Activated gamma-delta T cell (primary cell): ENCODE data around the gene GPR146.
"Not testable (repeated sequence)": the region's sequence is repeated elsewhere in the genome, so short reads cannot be mapped to it uniquely, and the experiment has no call there.

ENCODE experiments used
- DNase-seq: peaks from one replicate; lab custom pipeline; 2025; lab: John Stamatoyannopoulos, UW

Gene GPR146

DNA sequence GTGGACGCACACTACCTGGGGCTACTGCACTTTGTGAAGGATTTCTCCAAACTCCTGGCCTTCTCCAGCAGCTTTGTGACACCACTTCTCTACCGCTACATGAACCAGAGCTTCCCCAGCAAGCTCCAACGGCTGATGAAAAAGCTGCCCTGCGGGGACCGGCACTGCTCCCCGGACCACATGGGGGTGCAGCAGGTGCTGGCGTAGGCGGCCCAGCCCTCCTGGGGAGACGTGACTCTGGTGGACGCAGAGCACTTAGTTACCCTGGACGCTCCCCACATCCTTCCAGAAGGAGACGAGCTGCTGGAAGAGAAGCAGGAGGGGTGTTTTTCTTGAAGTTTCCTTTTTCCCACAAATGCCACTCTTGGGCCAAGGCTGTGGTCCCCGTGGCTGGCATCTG is 14.0 kb downstream of the GPR146 start:
- DNase-seq: no peak

GRCh38 chr7:1058821-1059199 is 14.5 kb downstream of the GPR146 start:
- DNase-seq: no peak

DNA sequence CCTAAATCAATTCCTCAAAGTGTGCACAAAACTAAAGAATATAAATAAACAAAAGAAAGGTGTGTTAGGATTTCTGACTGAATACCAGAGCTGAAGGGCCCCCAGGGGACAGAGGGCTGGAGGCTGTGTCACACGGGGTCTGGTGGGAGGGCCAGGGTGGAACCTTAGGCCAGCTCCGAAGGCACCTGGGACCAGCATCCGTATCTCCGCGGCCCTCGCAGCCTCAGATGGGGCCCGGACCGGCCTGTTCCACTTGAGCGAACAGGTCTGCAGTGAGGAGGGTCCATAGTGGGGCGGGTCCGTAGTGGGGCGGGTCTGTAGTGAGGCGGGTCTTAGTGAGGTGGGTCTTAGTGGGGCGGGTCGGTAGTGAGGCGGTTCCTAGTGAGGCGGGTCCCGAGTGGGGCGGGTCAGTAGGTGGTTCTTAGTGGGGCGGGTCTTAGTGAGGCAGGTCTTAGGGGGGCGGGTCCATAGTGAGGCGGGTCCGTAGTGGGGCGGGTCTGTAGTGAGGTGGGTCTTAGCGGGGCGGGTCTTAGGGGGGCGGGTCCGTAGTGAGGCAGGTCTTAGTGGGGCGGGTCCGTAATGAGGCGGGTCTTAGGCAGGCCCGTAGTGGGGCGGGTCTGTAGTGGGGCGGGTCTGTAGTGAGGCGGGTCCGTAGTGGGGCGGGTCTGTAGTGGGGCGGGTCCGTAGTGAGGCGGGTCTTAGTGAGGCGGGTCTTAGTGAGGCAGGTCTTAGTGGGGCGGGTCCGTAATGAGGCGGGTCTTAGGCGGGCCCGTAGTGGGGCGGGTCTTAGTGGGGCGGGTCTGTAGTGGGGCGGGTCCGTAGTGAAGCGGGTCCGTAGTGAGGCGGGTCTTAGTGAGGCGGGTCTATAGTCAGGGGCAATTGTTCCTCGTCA is 15.1 kb downstream of the GPR146 start:
- DNase-seq: no peak

DNA sequence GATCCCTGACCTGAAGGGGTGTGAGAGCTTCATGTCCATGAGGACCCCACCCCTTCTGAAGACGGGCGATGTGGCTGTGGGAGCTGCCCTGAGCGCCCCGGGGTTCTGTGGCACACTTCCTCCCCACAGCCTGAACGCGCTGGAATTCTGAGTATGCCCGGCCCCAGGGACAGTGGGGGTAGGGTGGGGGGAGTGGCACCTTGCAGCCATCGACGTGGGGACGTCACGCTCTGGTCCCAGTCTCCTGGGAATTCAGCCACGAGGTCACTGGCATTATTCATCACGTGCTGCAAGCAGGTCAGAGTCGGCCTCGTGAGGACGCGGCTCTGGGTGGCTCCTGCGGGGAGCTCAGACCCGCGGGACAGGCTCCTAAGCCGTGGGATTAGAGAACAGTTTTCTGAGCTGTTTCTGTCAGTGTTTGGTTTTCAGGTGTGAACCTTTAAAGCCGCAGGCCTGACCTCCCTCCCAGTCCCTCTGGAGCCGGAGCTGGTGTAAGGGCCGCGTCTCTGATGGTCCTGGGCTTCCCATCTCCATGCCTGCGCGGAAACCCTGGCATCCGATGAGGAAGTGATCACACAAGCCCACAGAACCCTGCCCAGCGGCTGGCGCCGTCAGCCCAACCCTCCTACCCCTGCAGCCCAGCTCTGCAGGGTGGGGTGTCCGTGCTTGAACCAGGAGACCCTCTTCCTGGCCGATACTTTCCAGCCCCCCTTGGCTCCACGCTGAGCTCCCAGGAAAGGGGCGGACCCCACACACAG is 16.1 kb downstream of the GPR146 start:
- no peak for DNase-seq

DNA sequence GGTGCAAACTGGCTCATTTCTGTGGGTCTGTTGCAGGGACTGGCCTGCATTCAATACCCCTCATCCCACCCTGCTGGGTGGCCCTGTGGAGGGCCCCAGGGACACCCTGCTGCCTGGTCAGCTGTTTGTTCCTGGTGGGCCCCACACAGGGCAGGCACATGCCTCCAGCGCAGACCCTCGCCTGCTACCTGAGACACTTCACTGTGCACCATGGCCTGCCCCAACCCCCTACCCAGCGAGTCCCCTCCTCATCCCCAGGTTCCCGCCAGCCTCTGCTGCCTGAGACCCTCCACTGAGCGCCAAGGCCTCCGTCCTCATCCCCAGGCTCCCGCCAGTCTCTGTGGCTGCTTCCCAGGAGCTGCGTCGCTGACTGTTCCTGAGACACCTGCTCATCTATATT is 16.8 kb downstream of the GPR146 start:
- DNase-seq: no peak

DNA sequence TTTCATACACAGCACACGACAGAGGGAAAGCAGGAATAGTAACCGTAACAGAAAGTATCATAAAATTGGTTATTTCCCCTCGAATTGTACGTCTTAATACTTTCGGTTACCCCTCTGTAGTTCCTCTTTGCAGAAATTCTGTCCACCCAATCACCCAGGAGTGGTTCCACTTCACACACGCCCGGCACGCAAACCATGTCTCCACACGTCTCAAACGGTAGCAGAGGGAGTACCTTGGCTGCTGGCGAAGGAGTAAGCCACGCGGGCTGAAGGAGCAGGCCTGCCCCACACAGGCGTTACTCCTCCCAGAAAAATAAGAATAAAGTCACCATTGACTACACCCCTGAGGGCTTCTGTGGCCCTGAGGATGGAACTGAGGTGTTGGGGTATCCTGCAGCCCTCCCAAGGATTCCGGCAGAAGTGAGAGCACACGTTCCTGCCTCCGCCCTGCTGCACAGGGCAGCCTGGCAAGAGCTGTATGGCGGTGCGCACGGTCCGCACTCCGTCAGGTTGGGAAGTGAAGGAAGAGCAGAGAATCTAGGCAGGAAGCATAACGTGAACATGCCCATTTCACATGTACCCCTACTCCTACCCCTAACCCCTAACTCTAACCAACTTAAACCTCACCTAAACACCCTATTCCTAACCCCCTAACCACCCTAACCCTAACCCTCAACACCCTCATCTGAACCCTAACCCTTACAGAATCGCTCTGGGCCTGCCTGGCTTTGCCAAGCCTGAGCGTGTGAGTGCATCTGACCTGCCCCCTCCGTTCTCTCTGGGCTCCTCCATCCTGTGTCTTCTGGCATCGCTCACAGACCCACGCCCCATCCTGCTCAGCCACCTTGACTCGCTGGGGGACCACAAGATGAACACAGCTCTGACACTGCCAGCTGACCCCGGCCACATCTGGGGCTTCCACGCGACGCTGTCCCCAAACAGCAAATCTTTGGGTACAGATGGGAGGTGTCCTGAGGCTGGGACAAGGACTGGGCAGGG is 18.2 kb downstream of the GPR146 start:
- DNase-seq: no peak

DNA sequence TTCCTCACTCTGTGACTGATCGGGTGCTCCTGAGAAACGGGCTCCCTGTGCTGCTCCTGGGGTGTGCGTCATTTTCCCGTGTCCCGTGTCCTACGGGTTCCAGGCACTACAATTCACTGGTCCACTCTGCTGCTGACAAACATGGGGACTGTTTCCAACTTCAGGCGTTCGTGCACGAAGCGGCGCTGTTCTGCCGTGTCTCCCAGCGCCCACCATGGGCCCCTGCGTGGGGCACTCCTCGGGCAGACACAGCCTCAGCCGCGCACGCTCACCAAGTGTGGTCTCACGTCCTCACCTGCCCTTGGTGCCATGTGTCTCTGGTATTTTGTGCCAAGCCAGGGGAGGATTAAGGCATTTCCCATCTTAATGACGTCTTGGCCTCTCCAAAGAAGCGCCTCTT is 19.0 kb downstream of the GPR146 start:
- DNase-seq: no peak

DNA sequence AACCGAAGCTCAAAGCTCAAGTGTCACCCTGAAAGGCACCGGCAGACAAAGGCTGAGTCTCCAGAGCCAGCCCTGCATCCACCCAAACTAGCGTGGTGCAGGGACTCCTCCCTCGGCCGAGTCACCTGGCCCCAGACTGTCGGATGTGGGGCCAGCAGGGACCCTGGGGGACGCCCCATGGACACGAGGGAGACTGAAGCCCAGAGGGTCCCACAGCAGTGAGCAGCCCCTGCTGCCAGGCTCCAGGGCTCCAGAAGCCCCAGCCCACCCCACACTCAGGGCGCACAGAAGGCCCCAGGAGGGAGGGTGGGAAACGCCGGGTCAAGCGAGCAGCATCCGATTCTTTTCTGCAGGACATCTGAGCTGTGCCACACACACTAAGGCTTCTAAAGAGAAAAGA is 20.2 kb downstream of the GPR146 start:
- DNase-seq: no peak

DNA sequence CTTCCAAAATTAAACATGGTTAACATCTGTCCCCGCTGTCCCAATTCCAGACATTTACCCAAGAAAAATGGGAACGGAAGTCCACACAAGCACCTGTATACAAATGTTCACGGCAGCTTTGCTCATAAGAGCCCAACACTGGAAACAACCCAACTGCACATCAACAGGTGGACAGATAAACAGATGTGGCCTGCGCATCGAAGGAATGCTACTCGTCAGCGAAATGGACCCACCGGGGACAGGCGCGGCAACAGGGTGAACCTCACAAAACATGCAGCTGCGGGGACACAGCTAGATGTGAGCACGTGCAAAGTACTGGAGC is 20.9 kb downstream of the GPR146 start:
- no peak for DNase-seq

DNA sequence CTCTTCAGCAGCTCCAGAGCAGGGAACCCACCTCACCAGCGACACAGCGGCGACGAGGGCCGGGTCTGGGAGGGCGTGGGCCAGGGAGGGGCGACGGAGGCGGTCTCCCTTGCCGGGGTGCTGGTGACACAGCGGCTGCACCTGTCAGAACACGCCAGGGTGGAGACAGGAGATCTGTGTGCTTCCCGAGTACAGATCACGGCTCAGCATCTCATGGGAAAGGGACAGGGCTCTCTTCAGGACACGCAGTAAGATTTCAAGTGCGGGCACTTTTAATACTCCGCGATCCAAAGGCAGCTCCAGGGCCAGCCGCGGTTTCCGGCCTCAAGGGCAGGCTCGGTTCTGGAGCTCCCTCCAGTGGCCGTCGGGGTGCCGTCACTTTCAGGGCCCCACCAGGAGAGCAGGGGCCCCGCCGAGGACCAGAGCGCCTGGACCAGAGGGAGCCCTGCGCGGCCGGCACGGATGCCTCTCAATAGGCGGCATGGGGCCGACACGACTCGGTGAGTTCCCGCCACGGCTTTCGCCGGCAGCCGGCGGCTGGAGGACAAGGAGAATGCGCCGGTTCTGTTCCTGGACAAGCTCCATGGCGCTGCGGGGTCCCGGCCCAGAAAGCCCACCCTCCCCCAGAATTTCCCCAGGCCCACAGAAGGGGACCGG is 21.4 kb downstream of the GPR146 start:
- DNase-seq: peak; percentile 54

DNA sequence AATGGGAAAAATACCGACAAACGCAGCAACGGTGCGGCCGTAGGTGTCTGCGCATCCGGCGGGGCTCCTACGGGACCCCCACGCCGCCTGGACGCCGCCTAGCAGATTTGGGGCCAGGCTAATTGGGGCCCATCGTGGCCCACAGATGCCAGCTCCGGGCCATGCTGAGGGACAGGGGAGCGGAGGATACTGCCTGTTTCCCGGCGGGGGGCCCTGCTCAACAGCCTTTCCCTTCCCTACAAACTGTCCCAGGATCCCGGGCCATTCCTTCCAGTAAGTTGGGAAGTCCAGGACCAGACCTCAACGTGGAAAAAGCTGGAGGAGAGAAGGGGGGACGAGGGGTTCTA is 21.9 kb downstream of the GPR146 start:
- no peak for DNase-seq

DNA sequence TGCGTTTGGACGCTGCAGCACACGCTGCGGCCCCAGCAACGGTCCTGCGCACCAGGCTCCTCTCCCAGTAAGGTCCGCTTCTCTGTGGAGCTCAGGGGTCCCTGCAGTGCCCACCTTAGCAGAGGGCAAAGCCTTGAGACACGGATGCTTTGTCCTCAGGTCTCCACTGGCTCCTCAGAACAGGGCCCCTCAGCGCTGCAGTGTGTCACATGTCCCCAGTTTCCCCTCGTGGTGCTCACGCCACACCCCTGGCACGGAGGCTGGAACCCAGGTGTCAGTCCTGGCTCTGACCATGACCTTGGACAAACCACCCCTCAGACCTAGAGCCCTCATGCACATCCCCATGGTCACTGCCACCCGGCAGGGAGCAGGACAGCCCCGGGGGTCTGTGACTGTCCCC is 23.7 kb downstream of the GPR146 start:
- DNase-seq: no peak

GRCh38 chr7:1068619-1069018 is 24.3 kb downstream of the GPR146 start:
- DNase-seq: no peak

DNA sequence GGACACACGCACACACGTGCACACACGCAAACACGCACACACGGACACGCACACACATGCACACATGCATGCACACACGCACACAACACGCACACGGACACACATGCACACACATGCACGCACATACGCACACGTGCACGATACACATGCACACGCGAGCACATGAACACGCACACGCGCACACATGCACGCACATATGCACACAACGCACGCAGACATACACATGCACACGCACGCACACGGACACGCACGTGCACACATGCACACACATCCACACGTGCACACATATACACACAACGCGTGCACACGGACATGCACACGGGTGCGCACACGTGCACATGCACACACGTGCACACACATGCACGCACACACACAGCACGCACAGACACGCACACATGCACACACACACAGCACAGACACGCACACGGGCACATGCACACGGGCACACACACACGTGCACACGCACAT is 26.2 kb downstream of the GPR146 start:
- no peak for DNase-seq

GRCh38 chr7:1071731-1072254 is 27.4 kb downstream of the GPR146 start:
- no peak for DNase-seq

- no peak for DNase-seq
These were observed 29.0 kb downstream of the GPR146 start for GRCh38 chr7:1073142-1073977.

GRCh38 chr7:1074018-1074417 is 29.7 kb downstream of the GPR146 start:
- not testable (repeated sequence) for DNase-seq

DNA sequence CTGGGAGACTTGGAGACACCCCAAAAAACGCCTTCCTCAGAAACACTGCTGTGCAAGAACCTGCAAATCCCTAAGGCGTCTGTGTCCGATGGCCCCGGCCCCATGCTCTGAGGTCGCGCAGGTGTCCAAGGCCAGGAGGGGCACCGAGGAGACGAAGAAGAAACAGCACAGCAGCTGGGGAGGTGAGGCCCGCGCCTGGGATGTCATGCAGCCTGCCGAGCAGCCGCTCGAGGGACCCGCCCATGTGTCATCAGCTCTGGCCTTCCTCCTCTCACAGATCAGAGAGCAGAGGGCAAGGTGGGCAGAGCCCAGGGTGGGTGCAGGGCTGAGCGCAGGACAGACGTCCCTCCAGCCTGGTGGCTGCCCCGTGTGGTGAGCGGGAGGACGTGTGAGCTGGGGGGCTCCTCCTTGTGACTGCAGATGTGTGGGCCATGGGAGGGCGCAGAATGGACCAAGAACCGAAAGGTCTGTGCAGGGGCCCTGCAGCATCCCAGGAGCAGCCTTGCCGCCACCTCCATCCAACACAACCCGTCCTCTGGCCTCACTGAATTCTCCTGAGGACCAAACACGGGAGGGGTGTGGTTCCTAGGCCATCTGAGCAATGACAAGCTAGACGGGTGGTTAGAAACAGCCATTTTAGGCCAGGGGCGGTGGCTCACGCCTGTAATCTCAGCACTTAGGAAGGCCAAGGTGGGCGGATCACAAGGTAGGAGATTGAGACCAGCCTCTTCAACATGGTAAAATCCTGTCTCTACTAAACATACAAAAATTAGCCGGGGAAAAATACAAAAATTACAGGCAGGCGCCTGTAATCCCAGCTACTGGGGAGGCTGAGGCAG is 30.5 kb downstream of the GPR146 start:
- no peak for DNase-seq
